C1 segment of cervical spinal cord (tissue), 14 donors: Measurements from ENCODE around the gene NET1.
"Not testable (repeated sequence)": the region's sequence is repeated elsewhere in the genome, so short reads cannot be mapped to it uniquely, and the experiment has no call there.

ENCODE experiments used
- DNase-seq, 14 donors: peaks; one replicate each; lab custom pipeline; 2025; lab: John Stamatoyannopoulos, UW

The NET1 gene

GRCh38 chr10:5461914-5462840, 49.8 kb downstream of the NET1 start:
- no peak for DNase-seq

DNA sequence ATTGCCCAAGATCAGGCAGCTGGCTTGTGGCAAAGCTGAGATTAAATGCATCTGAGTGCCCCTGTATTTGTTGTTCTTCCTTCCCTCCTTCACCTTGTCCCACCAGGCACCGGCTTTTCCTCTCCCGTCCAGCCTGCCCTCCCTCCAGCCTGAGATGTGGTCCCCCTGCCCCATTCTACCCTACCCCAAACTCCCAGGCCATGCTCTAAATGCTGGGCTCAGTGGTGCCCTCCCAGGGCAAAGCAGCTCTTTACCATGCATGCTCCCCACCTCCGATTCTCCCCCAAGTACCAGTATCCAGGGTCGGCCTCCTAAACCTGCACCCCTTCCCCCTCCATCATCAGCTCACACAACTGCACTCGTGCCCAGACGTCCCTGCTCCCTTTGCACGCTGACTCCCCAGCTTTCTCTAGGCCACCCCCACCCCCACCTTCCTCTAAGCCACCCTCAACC, 50.5 kb downstream of the NET1 start:
- no peak for DNase-seq

DNA sequence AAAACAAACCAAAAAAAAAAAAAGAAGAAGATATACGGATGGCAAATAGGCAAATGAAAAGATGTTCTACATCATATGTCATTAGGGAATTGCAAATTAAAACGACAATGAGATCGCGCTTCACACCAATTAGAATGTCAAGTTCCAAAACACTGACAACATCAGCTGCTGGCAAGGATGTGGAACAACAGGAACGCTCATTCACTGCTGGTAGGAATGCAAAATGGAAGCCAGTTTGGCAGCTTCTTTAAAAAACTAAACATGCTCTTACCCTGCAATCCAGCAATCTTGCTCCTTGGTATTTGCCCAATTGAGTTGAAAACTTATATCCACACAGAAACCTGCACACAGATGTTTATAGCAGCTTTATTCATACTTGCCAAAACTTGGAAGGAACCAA, 52.2 kb downstream of the NET1 start:
- no peak for DNase-seq

GRCh38 chr10:5465976-5466450, 53.7 kb downstream of the NET1 start:
- DNase-seq, result no peak

- no peak for DNase-seq
Measured at GRCh38 chr10:5466451-5467206, 54.3 kb downstream of the NET1 start.

GRCh38 chr10:5467207-5467535, 54.8 kb downstream of the NET1 start:
- no peak for DNase-seq

DNA sequence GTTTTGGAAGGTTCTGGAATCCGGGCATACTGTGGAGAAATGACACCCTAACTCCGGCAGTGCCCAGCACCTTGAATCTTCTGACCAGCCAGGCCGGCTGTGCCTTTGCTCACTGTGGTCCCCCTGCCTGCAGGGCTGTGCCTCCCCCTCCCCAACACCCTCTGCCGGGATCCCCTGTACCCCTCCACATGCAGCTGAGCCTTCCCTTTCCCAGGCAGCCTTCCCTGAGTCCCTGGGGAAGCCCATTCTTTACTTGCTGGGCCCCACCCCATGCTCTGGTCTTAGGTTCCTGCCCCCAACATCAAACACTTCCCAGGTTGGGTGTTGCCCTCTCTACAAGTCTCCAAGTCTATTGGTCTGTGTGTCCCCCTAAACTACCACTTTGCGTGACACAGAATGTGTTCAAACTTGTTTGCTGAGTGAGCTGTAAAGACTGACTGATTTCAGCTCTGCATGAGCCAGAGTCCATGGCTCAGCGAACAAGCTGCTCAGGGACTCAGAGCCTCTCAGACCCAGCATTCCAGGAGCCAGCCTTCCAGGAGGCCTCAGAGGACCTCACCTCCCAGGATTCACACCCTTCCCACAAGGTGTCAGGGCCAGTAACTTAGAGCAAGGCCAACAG, 55.4 kb downstream of the NET1 start:
- DNase-seq, result no peak

DNA sequence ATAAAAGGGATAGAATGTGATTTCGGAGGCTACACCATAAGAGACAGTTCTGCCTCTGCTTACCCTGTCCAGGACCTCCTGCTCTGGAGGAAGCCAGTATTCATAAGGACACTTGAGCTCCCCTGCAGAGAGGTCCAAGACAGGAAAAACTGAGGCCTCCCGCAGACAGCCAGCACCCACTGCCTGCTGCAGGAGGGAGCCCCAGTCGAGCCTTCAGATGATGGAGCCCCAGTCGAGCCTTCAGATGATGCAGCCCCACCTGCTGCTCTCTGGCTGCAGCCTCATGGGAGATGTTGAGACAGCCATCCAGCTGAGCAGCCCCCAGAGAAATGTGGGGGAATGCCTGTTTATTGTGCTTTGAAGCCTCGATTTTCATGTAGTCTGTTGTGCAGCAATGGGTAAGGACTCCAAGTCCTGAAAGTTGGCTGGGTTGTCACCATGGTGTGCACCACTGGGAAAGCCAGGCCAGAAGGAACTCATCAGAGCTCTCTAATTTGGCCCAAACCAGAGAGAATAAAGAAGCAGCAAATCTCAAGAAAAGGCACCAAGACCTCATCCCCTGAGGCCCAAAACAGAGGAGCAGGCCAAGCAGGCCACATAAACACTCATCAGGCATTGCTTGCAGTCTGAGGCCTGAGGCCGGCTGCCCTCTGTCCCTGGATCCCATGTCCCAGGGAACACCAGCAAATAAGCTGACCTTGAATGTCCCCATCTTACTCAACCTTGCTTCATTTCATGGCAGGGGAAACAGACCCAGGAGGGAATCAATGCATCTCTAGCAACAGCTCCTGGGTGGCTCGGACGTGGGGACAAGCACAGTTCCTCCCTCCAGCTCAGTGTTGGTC, 56.1 kb downstream of the NET1 start:
- DNase-seq, result no peak

DNA sequence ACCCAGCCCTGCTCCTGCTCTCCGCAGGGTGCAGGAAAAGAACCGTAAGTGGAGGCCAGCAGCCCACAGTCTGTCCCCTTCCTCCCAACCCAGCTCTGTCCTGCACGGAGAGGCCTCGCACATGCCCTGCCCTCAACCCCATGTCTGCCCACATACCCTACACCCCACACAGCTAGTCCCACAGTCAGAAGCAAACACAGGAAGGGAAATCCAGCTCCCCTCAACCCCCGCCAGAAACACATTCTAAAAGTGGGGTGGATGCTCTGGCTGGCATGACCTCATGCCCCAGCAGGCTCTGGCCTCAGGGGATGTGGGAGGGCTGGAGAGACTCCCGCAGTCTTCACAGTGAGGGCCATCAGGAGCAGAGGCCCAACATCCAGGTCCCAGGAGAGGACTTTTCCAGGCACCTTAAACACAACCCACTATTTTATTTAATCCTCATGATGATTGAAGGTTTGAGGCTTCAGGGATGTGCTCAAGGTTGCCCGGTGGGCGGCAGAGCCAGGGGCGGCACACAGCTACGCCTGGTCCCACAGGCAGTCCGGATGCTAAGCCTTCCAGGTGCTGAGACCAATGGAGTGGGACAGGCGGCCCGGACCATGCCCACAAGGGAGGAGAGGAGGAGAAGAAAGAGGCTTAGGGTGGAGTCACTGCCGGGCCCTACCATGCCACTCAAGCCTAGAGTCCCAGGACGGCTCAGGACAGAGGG, 57.1 kb downstream of the NET1 start:
- DNase-seq, result no peak

GRCh38 chr10:5470062-5470751, 57.9 kb downstream of the NET1 start:
- DNase-seq, result no peak

- DNase-seq, result not testable (repeated sequence)
Measured at GRCh38 chr10:5474642-5475041, 62.3 kb downstream of the NET1 start.

DNA sequence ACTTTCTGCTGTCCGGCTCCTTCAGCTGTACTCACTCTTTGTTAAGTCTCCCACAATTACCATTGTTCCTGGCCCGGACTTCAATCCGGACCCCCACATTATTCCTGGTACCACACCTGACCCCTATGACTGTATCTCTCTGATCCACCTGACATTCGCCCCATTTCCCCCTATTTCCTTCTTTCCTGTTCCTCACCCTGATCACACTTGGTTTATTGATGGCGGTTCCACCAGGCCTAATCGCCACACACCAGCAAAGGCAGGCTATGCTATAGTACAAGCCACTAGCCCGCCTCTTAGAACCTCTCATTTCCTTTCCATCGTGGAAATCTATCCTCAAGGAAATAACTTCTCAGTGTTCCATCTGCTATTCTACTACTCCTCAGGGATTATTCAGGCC, 62.7 kb downstream of the NET1 start:
- not testable (repeated sequence) for DNase-seq

- DNase-seq, result not testable (repeated sequence)
Measured at GRCh38 chr10:5475974-5476807, 63.8 kb downstream of the NET1 start.

DNA sequence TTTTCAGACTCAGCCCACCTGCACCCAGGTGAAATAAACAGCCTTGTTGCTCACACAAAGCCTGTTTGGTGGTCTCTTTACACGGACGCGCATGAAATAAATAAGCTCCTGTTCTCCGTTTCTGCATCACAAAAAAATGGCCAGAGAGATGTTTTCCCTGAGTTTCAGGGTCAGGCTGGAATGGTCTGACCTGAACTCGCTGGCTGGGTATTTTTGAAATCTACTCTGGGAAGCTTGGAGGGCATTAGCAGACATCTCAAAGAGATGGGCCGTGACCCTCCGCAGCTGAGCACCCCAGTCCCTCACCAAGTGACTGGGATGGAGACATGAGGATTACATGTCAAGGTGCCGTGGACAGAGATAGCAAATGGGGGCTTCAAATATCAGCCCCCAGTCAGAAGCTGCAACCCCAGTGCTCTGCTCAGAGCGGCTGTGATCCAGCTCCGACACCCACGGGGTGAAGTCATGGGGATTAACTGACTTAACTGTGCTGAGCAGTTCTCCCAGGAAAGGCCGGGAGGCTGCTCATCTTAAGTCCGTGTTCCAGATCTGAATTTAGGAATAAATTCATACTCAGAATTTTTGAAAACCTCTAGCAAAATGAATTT, 64.7 kb downstream of the NET1 start:
- DNase-seq, result no peak

DNA sequence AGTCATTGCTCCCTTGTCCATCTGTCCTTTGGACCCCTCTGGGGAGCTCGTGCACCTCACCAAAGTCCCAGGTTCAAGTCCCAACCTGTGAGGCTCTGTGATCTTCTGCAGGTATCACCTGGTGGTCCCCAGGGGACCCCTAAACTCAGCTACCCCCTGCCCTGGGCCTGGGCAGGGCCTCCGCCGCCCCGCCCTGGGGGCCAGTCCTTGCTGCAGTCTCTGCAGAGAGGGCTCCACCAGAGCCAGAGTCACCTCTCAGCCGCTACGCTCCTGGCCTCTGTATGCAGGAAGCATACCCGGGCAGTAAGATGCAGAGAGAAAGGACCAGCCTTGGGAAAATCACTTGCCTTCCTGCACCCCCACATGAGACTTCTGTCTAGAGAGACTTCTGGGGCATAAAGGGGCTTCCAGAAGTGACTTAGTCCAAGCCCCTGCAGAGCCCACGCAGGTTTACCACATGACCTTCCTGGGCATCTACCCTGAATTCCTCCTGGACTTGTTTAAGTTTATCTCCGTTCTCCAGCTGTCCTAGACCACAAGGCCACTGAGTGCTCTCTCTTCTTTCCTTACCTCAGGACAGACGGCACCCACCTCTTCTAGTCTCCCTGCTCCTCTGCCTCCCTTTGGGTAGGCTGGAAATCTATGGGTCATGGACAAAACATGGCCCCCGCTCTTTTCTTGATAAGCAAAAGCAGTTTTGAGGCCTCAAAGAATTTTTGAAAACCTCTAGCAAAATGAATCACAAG, 65.8 kb downstream of the NET1 start:
- no peak for DNase-seq

DNA sequence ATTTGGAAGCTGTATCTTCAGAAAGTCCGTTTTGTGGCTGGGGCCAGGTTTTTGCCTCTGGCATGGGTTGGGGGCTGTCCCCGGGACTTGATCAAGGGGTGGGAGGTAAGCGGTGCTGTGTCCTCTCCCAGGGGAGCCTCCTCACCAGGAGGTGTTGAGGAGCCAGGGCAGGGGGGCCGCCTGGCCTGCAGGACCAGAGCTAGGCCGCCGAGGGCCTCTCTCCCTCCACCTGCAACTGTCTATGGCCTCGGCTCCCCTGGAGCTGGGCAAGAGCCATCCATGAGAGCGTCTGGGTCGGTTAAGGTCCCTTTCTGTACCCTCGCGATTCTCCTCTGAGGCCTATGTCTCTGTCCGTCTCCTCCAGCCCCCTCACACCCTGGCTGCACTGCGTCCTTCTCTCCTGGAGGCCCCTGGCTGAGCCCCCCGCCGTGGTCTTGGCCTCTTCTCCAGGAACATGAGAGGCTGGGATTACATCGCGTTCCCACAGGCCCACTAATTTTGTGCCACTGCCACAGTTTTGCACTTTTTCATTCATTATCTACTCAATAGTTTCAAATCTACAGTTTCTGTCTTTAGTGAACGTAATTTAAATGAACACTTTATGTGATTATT, 66.4 kb downstream of the NET1 start:
- DNase-seq, result no peak

GRCh38 chr10:5479481-5480161, 67.3 kb downstream of the NET1 start:
- DNase-seq, result no peak
